T47D (cell line): Measurements from ENCODE around the gene KPNA4.
"Not testable (repeated sequence)": the region's sequence is repeated elsewhere in the genome, so short reads cannot be mapped to it uniquely, and the experiment has no call there.

ENCODE experiments used
- DNase-seq, 2 experiments: peaks; one replicate each; pipeline versions ENCODE4 v3.0.0 to v3.0.0-alpha.2; 2011 to 2012; ENCODE audit warnings: low read depth in 1 of 2, low spot score in 1 of 2
- JUND ChIP-seq: IDR thresholded peaks from 2 replicates; pipeline ENCODE4 v1.6.1; 2012; ENCODE audit warnings: low read depth
- in situ Hi-C: cut with HindIII; loops from 2 replicates; pipeline ENCODE4 v1.10.0; 2016; ENCODE audit warnings: low sequenced_read_pairs, low pct_unique_long_range_greater_than_20kb

Gene KPNA4

DNA sequence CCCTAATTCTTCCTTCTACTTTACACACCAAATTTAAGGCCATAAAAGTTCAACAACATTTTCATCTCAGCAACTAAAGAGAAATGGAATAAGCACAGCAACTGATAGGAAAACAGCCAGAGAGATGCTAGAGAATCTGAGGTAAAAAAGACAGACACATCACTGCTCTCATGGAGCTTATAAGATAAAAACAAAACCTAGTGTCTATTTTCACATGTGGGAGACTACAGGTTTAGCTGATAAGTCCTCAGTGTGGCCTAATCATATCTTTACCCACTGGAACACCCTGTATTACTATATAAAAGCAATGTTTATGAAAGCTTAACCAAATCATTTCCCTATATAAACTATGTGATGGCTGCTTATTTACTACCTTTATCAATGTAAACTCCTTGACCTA, 33.0 kb downstream of the KPNA4 start:
- in situ Hi-C loops, result no loop called here

DNA sequence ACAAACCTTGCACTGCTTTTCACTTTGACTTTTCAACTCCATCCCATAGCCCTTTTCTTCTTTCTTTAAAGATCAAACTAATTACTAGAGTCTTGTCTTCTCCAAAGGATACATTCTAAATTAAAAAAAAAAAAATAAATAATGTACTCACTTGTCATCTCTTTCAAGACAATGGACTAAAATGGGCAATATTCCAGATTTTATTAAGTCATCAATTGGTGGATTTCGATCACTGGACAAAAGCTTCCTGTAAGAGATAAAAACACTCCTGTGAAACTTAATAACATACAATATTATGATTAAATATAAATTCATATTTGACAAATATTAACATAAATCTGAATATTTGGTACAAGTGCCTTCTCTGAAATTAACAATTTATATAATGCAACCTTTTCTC, 34.1 kb downstream of the KPNA4 start:
- in situ Hi-C loops, result no loop called here
- TF ChIP-seq JUND, result no peak
- DNase-seq, result no peak

More for the DNA sequence above, 33.0 kb downstream of the KPNA4 start:
- no peak for TF ChIP-seq JUND
- DNase-seq, result no peak

DNA sequence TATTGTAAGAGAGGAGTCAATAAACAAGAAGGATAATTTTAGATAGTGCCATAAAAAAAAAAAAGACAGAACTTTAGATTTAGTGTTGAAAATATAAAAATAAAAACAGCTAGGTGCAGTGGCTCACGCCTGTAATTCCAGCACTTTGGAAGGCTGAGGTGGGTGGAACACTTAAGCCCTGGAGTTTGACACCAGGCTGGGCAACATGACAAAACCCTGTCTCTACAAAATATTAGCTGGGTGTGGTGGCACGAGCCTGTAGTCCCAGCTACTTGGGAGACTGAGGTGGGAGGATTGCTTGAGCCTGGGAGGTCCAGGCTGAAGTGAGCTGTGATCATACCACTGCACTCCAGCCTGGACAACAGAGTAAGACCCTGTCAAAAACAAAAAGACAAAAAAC, 49.0 kb downstream of the KPNA4 start:
- in situ Hi-C loops, DNase-seq: not testable (repeated sequence)

DNA sequence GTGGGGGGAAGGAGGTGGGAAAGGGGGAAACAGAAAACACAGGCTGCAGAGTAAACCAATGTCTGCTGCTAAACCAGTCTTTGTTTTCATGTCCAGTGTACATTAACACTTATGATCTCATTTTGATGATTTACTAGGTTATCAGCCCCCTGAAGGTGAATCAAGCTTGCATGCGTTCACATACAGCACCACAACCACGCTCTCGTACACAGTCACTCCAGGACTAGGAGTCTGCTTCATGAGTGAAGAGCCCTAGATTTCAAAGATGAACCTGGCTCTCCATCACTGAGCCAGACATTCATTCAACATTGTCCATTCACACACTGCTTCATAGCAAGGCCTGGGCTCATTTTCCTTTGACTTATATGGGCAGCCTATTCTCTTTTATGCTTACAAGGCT, 64.0 kb downstream of the KPNA4 start:
- DNase-seq, result no peak
- no peak for TF ChIP-seq JUND
- in situ Hi-C loops, result no loop called here

DNA sequence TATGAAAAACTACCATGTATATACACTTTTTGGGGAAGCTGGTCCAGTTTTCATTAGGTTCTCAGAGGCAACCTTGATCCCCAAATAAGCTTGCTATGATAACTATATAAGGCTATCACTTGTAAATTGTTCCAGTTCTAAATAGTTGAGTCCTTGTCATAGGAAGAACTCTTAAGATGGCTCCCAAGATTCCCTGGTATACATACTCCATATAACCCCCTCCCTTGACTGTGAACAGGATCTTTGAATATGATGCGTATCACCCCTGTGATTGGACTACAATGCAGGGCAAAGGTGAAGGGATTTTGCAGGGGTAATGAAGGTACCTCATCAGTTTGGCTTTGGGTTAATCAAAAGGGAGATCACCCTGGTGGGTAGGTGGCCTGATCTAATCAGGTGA, 67.2 kb downstream of the KPNA4 start:
- DNase-seq, result no peak
- in situ Hi-C loops, result no loop called here
- no peak for TF ChIP-seq JUND

DNA sequence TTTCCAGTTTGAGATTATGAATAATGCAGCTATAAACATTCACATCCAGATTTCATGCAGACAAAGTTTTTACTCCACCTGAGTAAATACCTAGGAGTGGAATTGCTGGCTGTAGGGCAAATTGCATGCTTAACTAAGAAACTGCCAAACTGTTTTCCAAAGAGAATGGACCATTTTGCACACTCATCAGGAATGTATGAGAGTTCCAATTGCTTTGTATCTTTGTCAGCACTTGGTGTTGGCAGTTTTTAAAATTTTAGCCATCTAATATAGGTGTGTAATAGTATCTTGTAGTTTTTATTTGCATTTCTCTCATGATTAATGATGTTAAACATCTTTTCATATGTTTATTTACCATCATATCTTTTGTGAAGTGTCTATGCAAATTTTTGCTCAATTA, 75.2 kb downstream of the KPNA4 start:
- in situ Hi-C loops, result no loop called here
- TF ChIP-seq JUND, result no peak
- DNase-seq, result peak in 1 of 2 experiments; percentile 24

DNA sequence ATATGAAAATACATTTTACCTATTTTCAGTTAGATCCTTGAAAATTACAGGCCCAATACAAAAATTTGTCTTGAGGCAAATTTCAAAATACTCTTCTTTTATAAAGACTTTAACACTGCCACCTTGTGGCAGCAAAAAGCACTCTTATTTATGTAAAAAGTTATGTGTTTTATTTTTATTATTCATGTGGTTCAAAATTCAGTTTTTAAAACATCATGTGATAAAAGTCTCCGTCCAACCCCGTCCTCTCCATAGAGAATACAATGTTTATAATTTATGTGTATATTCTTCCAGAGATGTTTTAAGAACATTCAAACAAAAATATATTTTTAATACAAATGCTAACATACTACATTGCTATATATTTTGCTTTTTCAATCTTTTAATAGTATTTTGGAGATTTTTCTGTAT, 78.9 kb downstream of the KPNA4 start:
- peak; percentile 21 to 64 for DNase-seq
- no peak for TF ChIP-seq JUND
- in situ Hi-C loops, result no loop called here

DNA sequence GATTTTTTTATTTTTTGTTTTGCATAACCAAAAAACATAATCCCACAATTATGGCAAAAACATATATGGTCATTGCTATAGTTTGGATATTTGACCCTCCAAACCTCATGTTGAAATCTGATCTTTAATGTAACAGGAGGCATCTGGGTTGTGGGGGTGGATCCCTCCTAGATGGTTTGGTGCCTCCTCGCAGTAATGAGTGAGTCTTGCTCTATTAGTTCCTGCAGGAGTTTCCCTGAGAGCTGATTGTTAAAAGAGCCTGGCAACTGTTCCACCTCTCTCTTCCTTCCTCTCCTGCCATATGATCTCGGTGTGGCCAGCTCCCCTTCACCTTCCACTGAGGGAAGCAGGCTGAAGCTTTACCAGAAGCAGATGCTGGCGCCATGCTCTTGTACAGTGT, 82.6 kb downstream of the KPNA4 start:
- no peak for TF ChIP-seq JUND
- in situ Hi-C loops, result no loop called here
- DNase-seq, result no peak

DNA sequence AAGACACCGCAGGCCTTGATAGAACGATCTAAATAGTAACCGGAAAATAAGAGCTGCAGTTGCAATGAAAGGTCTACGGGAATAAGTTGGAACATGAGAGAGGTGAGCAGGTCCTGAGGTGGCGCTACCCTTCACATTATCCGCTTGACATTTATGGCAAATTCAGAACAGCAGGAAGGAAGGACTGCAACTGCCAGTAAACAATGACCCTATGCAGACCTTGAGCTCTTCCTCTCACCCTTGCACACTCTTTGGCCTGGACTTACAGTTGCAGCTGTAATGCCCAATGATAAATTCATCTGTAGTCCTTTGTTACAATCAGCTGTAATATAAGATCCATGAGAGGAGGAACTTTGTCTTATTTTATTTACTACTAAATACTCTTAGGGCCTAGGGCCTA, 83.5 kb downstream of the KPNA4 start:
- DNase-seq, result no peak
- TF ChIP-seq JUND, result no peak
- in situ Hi-C loops, result no loop called here

DNA sequence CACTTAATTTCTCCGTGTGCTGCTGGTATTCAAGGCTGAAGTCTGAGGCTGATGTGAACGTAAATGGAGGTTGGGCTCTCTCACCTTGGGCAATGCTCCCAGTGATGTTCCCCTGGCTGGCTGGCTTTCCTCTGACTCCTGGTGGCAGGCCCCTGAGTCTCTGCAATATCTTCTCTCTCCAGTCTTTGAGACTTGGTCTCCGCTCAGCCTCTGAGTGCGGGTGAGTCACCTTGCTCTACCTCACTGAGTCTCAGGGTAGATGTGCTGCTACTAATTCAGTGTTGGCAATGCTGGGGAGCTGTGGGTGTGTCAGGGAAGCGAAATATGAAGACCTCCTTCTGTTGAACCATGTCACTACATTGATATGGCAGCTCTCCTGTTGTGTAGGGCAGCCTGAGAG, 84.4 kb downstream of the KPNA4 start:
- DNase-seq, result no peak
- no peak for TF ChIP-seq JUND
- in situ Hi-C loops, result no loop called here

DNA sequence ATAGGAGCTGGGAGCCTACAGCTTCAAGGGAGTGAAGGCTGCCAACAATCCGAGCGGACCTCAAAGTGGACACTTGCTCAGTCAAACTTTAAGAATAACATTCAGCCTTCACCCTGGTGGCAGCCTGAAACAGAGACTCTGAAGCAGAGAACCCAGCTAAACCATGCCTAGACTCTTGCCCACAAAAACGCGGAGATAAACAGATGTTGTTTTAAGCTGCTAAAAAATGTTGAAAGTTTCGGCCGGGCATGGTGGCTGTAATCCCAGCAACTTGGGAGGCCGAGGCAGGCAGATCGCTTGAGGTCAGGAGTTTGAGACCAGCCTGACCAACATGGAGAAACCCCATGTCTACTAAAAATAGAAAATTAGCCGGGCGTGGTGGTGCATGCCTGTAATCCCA, 86.0 kb downstream of the KPNA4 start:
- in situ Hi-C loops, result no loop called here
- DNase-seq, result no peak
- no peak for TF ChIP-seq JUND

DNA sequence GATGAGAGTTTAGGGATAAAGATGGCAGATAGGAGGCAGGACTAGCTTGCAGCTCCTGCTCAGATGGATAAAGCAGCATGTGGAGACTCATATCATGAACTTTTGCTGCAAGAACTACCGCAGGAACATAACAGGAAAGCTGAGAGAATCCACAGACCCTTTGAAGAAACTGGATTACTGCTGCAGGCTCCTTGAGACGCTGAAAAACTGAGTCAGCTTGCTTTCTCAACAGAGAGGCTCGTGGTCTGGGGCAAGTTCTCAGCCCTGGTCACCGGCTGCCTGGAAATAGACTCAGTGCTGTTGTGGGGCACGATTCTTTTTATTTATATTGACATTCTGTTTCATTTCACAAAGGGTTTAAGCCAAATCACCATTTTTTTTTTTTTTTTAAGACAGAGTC, 87.0 kb downstream of the KPNA4 start:
- in situ Hi-C loops, result no loop called here

DNA sequence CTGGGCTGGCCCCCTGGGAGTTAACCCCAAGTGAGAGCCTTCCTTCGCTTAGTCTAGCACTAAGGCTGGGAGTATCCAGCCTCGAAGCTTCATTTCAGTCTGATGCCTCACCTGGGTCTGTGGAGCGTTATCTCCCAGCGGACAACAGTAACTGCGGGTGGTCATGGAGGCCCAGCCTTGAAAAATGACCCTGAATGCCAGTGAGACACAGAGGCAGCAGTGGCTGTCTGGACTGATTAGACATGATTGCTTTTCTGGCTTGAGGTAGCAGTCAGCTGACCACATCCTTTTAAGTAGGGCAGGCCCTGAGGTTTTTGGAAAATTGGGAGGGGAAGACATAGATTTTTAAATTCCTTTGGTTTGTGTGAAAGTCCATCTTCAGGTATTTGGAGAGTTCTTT, 87.6 kb downstream of the KPNA4 start:
- no peak for DNase-seq
- in situ Hi-C loops, result no loop called here
- TF ChIP-seq JUND, result no peak

More for the DNA sequence above, 87.0 kb downstream of the KPNA4 start:
- TF ChIP-seq JUND, result no peak
- DNase-seq, result no peak

DNA sequence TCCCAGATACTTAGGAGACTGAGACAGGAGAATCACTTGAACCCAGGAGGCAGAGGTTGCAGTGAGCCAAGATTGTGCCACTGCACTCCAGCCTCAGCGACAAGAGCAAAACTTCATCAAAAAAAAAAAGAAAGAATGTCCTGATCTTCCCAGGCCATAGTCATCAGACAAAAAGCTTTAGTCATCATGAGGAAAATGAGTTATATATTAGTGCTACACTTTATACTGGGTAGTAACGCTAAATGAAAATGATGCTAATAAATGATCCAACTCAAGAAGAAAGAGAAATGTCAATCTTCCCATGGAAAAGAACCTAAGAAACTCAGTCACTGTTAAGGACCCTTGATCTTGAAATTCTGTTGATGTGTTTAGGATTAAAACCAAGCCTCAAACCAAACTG, 89.5 kb downstream of the KPNA4 start:
- in situ Hi-C loops, result no loop called here
- DNase-seq, result no peak
- no peak for TF ChIP-seq JUND

DNA sequence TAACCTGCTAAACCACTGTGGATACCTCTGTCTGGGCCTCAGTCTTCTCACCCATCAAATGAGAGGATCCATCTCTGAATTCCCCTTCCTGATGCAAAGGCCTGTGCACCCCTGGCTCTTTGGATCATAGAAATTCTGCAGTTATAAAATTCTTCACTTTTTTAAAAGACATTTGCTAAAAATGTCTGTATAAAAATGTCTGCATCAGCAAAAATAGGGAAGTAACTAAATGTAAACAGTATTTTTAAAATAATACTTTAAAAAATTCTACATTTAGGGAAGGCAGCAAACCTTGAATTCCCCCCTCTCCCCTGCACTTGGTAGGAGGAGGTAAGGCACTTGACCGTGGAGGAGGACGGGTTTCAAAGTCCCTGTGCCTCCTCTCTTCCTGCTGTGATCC, 90.2 kb downstream of the KPNA4 start:
- DNase-seq, result no peak
- TF ChIP-seq JUND, result no peak
- in situ Hi-C loops, result no loop called here
